GM12874 (cell line): ENCODE measurements around the gene SPTAN1.

ENCODE experiments used
- CTCF ChIP-seq: IDR thresholded peaks from 2 replicates; pipeline ENCODE4 v1.5.1; 2011; ENCODE audit warnings: low read depth, mild to moderate bottlenecking, control low read depth, low read length, moderate library complexity; ENCODE audit not compliant: insufficient read depth

Gene SPTAN1

GRCh38 chr9:128657796-128658195, 105.4 kb downstream of the SPTAN1 start:
- TF ChIP-seq CTCF = no peak

- no peak for TF ChIP-seq CTCF
These were observed 117.4 kb downstream of the SPTAN1 start for GRCh38 chr9:128669786-128670185.

GRCh38 chr9:128675382-128675781, 123.0 kb downstream of the SPTAN1 start:
- no peak for TF ChIP-seq CTCF

GRCh38 chr9:128677794-128678193, 125.4 kb downstream of the SPTAN1 start:
- no peak for TF ChIP-seq CTCF
